H1 (cell line): ENCODE data around the gene SMYD3. TPM values are rescaled to one million over a fixed set of nuclear protein-coding genes. Genes with fewer than 3 reads are reported as not detected.

Source experiments
- CTCF ChIA-PET: fragments of 300-600 bp; sonication (Branson Sonifier 250); formaldehyde crosslinking; loops from one replicate; lab custom pipeline; 2021; ENCODE audit not compliant: partially characterized antibody; lab: Charles Lee
- POLR2A ChIA-PET: fragments of 300-600 bp; sonication (Branson Sonifier 250); formaldehyde crosslinking; loops from one replicate; lab custom pipeline; 2021; ENCODE audit warnings: inconsistent platforms; ENCODE audit not compliant: partially characterized antibody; lab: Charles Lee
- DNase-seq, 2 experiments: peaks; one replicate each; pipeline versions ENCODE4 v3.0.0 to v3.0.0-alpha.2; 2010 to 2022; ENCODE audit warnings: low spot score in 2 of 2, low read depth in 1 of 2, mixed read lengths in 1 of 2
- FAIRE-seq: peaks from 2 replicates; lab custom pipeline; 2011; peaks lifted over from hg19 to GRCh38; lab: Jason Lieb, UNC
- H2AFZ ChIP-seq: 2 replicates; pipeline ENCODE4 v1.8.1; 2012; ENCODE audit warnings: low read length, inconsistent platforms
- H2AK5ac ChIP-seq: 2 replicates; pipeline ENCODE4 v1.6.1; 2013; ENCODE audit warnings: low read depth, low read length
- H2BK120ac ChIP-seq: replicated peaks from 2 replicates; pipeline ENCODE3; 2013; ENCODE audit warnings: low read depth, low read length, inconsistent platforms
- H2BK12ac ChIP-seq: 2 replicates; pipeline ENCODE4 v1.6.1; 2013; ENCODE audit warnings: low read depth, low read length
- H2BK15ac ChIP-seq: 2 replicates; pipeline ENCODE4 v1.6.1; 2013; ENCODE audit warnings: low read length
- H2BK20ac ChIP-seq: 2 replicates; pipeline ENCODE4 v1.6.1; 2013; ENCODE audit warnings: low read length
- H2BK5ac ChIP-seq: 2 replicates; pipeline ENCODE4 v1.6.1; 2013; ENCODE audit warnings: low read depth, low read length
- H3K14ac ChIP-seq: 2 replicates; pipeline ENCODE4 v1.6.1; 2013; ENCODE audit warnings: inconsistent platforms; ENCODE audit not compliant: insufficient read length
- H3K18ac ChIP-seq: 2 replicates; pipeline ENCODE4 v1.6.1; 2013; ENCODE audit warnings: low read length; ENCODE audit errors: extremely low read depth
- H3K23ac ChIP-seq: 2 replicates; pipeline ENCODE4 v1.6.1; 2013; ENCODE audit warnings: inconsistent platforms; ENCODE audit not compliant: insufficient read length
- H3K23me2 ChIP-seq: 2 replicates; pipeline ENCODE4 v1.6.1; 2013; ENCODE audit warnings: low read depth, low read length
- H3K27ac ChIP-seq: 2 replicates; pipeline ENCODE4 v1.6.1; 2011; ENCODE audit warnings: low read depth, low read length, inconsistent platforms
- H3K27me3 ChIP-seq, 4 experiments: replicated peaks in 1 of 4; 1 replicate in 1 of 4; 2 replicates in 3 of 4; pipeline versions ENCODE4 v1.6.1 to v1.8.1; 2011 to 2013; ENCODE audit warnings: low read length in 3 of 4, mild to moderate bottlenecking in 3 of 4, inconsistent platforms in 2 of 4, mixed read lengths in 2 of 4, moderate library complexity in 1 of 4; ENCODE audit not compliant: control insufficient read depth in 3 of 4, insufficient read depth in 3 of 4; ENCODE audit errors: extremely low read depth in 1 of 4
- H3K36me3 ChIP-seq, 4 experiments: 2 replicates each; pipeline versions ENCODE4 v1.6.1 to v1.8.1; 2011 to 2013; ENCODE audit warnings: mild to moderate bottlenecking in 4 of 4, low read length in 3 of 4, moderate library complexity in 2 of 4, control low read depth in 1 of 4, inconsistent platforms in 1 of 4; ENCODE audit not compliant: insufficient read depth in 4 of 4, control insufficient read depth in 2 of 4
- H3K4ac ChIP-seq: replicated peaks from 2 replicates; pipeline ENCODE3; 2013; ENCODE audit warnings: low read length, low read depth, mixed read lengths, inconsistent platforms; ENCODE audit not compliant: insufficient read length
- H3K4me1 ChIP-seq, 4 experiments: replicated peaks in 1 of 4; 1 replicate in 1 of 4; 2 replicates in 3 of 4; pipeline versions ENCODE4 v1.6.1 to v1.8.1; 2011 to 2013; ENCODE audit warnings: low read length in 3 of 4, inconsistent platforms in 2 of 4, mixed read lengths in 1 of 4; ENCODE audit not compliant: insufficient read depth in 4 of 4, control insufficient read depth in 3 of 4
- H3K4me2 ChIP-seq, 2 experiments: 2 replicates each; pipeline versions ENCODE4 v1.6.1 to v1.8.1; 2011 to 2013; ENCODE audit warnings: low read depth in 2 of 2, low read length in 2 of 2, control low read depth in 1 of 2, inconsistent platforms in 1 of 2, mild to moderate bottlenecking in 1 of 2; ENCODE audit not compliant: insufficient read depth in 1 of 2
- H3K4me3 ChIP-seq, 4 experiments: fragments of 200-600, 300-600 bp in 1 of 4; sonication (generic), shearing (Covaris generic), sonication (Bioruptor Twin) in 1 of 4; 2 replicates each; pipeline versions ENCODE4 v1.5.1 to v1.8.1; 2011 to 2016; ENCODE audit warnings: low read length in 4 of 4, low read depth in 3 of 4, control low read depth in 2 of 4, inconsistent platforms in 2 of 4, mild to moderate bottlenecking in 2 of 4, mixed read lengths in 1 of 4, moderate library complexity in 1 of 4; ENCODE audit not compliant: insufficient read depth in 2 of 4; ENCODE audit errors: extremely low read depth in 1 of 4
- H3K56ac ChIP-seq: replicated peaks from 2 replicates; pipeline ENCODE3; 2013; ENCODE audit warnings: low read depth, mild to moderate bottlenecking, mixed read lengths, low read length, inconsistent platforms; ENCODE audit not compliant: insufficient read length
- H3K79me1 ChIP-seq: 2 replicates; pipeline ENCODE4 v1.6.1; 2013; ENCODE audit warnings: low read depth, low read length, control low read depth
- H3K79me2 ChIP-seq, 2 experiments: 2 replicates each; pipeline versions ENCODE4 v1.6.1 to v1.8.1; 2012 to 2013; ENCODE audit warnings: low read length in 2 of 2, mild to moderate bottlenecking in 2 of 2, inconsistent platforms in 1 of 2; ENCODE audit not compliant: insufficient read depth in 2 of 2, control insufficient read depth in 1 of 2
- H3K9ac ChIP-seq, 4 experiments: replicated peaks in 1 of 4; 1 replicate in 1 of 4; 2 replicates in 3 of 4; pipeline versions ENCODE4 v1.6.1 to v1.8.1; 2011 to 2013; ENCODE audit warnings: low read depth in 3 of 4, low read length in 3 of 4, control low read depth in 2 of 4, mild to moderate bottlenecking in 2 of 4, moderate library complexity in 2 of 4, inconsistent platforms in 1 of 4; ENCODE audit errors: extremely low read depth in 1 of 4
- H3K9me3 ChIP-seq, 2 experiments: 2 replicates each; pipeline versions ENCODE4 v1.6.1 to v1.8.1; 2012 to 2013; ENCODE audit warnings: mild to moderate bottlenecking in 2 of 2, moderate library complexity in 2 of 2, control low read depth in 1 of 2, inconsistent platforms in 1 of 2, low read depth in 1 of 2, low read length in 1 of 2, mixed read lengths in 1 of 2; ENCODE audit not compliant: insufficient read depth in 2 of 2
- H4K20me1 ChIP-seq, 2 experiments: replicated peaks in 1 of 2; 2 replicates each; pipeline versions ENCODE3 to v1.8.1; 2011 to 2013; ENCODE audit warnings: inconsistent platforms in 2 of 2, low read length in 2 of 2, mild to moderate bottlenecking in 1 of 2; ENCODE audit not compliant: insufficient read depth in 2 of 2, control insufficient read depth in 1 of 2
- H4K5ac ChIP-seq: 2 replicates; pipeline ENCODE4 v1.6.1; 2013; ENCODE audit warnings: low read length, low read depth, mixed read lengths, inconsistent platforms; ENCODE audit not compliant: insufficient read length
- H4K8ac ChIP-seq: 2 replicates; pipeline ENCODE4 v1.8.0; 2013; ENCODE audit warnings: mild to moderate bottlenecking, moderate library complexity, low read length, inconsistent platforms; ENCODE audit not compliant: insufficient read depth; ENCODE audit errors: extremely low read depth
- H4K91ac ChIP-seq: replicated peaks from 2 replicates; pipeline ENCODE3; 2013; ENCODE audit warnings: low read length, mixed read lengths, inconsistent platforms; ENCODE audit not compliant: insufficient read length
- BACH1 ChIP-seq: IDR thresholded peaks from 2 replicates; pipeline ENCODE4 v1.6.1; 2012; ENCODE audit warnings: low read length, improper control_type of control experiment
- POLR2A ChIP-seq, 2 experiments: IDR thresholded peaks; 1 replicate in 1 of 2; 2 replicates in 1 of 2; pipeline ENCODE4 v1.6.1; 2011; ENCODE audit warnings: low read depth in 2 of 2, low read length in 2 of 2, mild to moderate bottlenecking in 2 of 2; ENCODE audit errors: control extremely low read depth in 1 of 2
- SIN3A ChIP-seq, 2 experiments: IDR thresholded peaks in 1 of 2; conservative IDR thresholded peaks in 1 of 2; 2 replicates each; pipeline ENCODE4 v1.6.1; 2011 to 2012; ENCODE audit warnings: low read length in 2 of 2, improper control_type of control experiment in 1 of 2, low read depth in 1 of 2, mild to moderate bottlenecking in 1 of 2
- SIRT6 ChIP-seq: IDR thresholded peaks from one replicate; pipeline ENCODE4 v1.7.1; 2012; ENCODE audit warnings: low read length, inconsistent platforms
- WGBS, 2 experiments: shearing (Covaris generic) in 1 of 2; methylation state at CpG; one replicate each; pipeline versions ENCODE4 v1.1.6 to v1.1.7; 2013 to 2015; ENCODE audit warnings: low lambda C conversion rate in 2 of 2, mixed read lengths in 2 of 2, inconsistent platforms in 1 of 2, low coverage in 1 of 2, missing lambda C conversion rate in 1 of 2; ENCODE audit not compliant: insufficient replicate concordance in 2 of 2, insufficient coverage in 1 of 2, insufficient read length in 1 of 2; ENCODE audit errors: extremely low coverage in 1 of 2, missing lambda C conversion rate in 1 of 2; 5-methylcytosine and 5-hydroxymethylcytosine counted together
- polyA plus RNA-seq, 7 experiments: library from polyadenylated mRNA; depleted of rRNA in 3 of 7; stranded (reverse) in 5 of 7; unstranded in 2 of 7; fragments of >200 nt in 5 of 7; fragments of 200-250 nt in 2 of 7; gene quantifications; 1 replicate in 5 of 7; 2 replicates in 1 of 7; 4 replicates in 1 of 7; pipeline versions ENCODE4 v1.2.1 to v1.2.3, GENCODE V29; 2011 to 2013; ENCODE audit warnings: missing spikeins in 2 of 7, mixed read lengths in 2 of 7
- total RNA-seq: library from RNA; stranded (reverse); fragmentation: NEBNext Ultra II Directional; extraction: Animal tissue kit (Norgen Biotek cat#: 25700); gene quantifications from 2 replicates; pipeline ENCODE4 v1.2.1, GENCODE V29; 2021

The SMYD3 gene
- total and polyA plus RNA-seq, 2 of the 8 experiments (the other 6 are each of a cell fraction or from before 2014, with no cell fraction given) = 17.3 to 25.4 TPM

GRCh38 chr1:246434335-246434734 is 72.7 kb downstream of the SMYD3 start:
- H3K27ac ChIP-seq = no peak overlapping the region
- no peaks in the 10 kb centered on the region for H3K79me1 ChIP-seq
- no peak overlapping the region for H3K4me2 ChIP-seq
- no peaks in the 10 kb centered on the region for H3K23me2 ChIP-seq
- H3K9ac ChIP-seq = no peak overlapping the region
- 88% methylated on average over 5 of the region's 5 CpGs; no CpG with 5 or more reads in 1 of the 2 experiments for WGBS, 2 experiments
- H3K27me3 ChIP-seq = no peaks in the 10 kb centered on the region
- H2BK12ac ChIP-seq = no peak overlapping the region; the same call in 1 of the 2 replicates
- H2BK120ac ChIP-seq = no peak overlapping the region
- DNase-seq (no peak), FAIRE-seq (no peak)
- H3K36me3 ChIP-seq = 0 out of 8 replicates have a peak, but pooled peaks cover 0 to 4% (median 0%) of the 10 kb centered on the region in 4 experiments
- no peaks in the 10 kb centered on the region for H3K79me2 ChIP-seq
- H4K20me1 ChIP-seq = no peaks in the 10 kb centered on the region
- H2BK5ac ChIP-seq = no peak overlapping the region
- no peak overlapping the region for H3K23ac ChIP-seq
- no peak overlapping the region for H2BK15ac ChIP-seq
- H3K4ac ChIP-seq = no peak overlapping the region
- no peak overlapping the region for H3K4me3 ChIP-seq
- no peak overlapping the region for H2AFZ ChIP-seq
- POLR2A ChIA-PET = no interaction called here
- no peak overlapping the region for H3K14ac ChIP-seq
- no peak overlapping the region for H4K91ac ChIP-seq
- no peak overlapping the region for H2BK20ac ChIP-seq
- H3K56ac ChIP-seq = no peak overlapping the region
- no peak overlapping the region for H2AK5ac ChIP-seq
- CTCF ChIA-PET = interaction anchor here (0.6 to 1.3 kb wide), 2 partner anchors 13 to 947 kb away, joined by 3 read pairs; no protein-coding TSS in a partner anchor
- H3K18ac ChIP-seq = no peak overlapping the region
- H3K9me3 ChIP-seq = no peaks in the 10 kb centered on the region; a peak in 1 of 4 replicates
- no peak overlapping the region for H4K8ac ChIP-seq
- TF ChIP-seq BACH1 = no peak
- no peak for TF ChIP-seq SIRT6
- TF ChIP-seq POLR2A (IDR thresholded peaks at IDR 0.05; ENCODE audit: control extremely low read depth in 1 of 2, low read depth in 2 of 2, low read length in 2 of 2) = no peak
- TF ChIP-seq SIN3A (conservative IDR thresholded peaks at IDR 0.05 in 1 of 2, IDR thresholded peaks at IDR 0.05 in 1 of 2; ENCODE audit: low read depth in 1 of 2, low read length in 2 of 2) = no peak
- H3K4me1 ChIP-seq = peaks cover 0 to 13% (median 4%) of the 10 kb centered on the region in 4 experiments; a peak in 3 of 7 replicates
- H4K5ac ChIP-seq = no peak overlapping the region
